ENCODE results near the gene RNF152. TPM values are rescaled to one million over a fixed set of nuclear protein-coding genes. Genes with fewer than 3 reads are reported as not detected.

RNF152 gene
- total and polyA plus RNA-seq, 8 donors, result 11.0 to 17.3 (median 14.5) TPM

- H3K4me3 ChIP-seq, result no peak overlapping the region
- DNase-seq (peak in 1 of 4 donors; percentile 42), ATAC-seq (peak; percentile 98)
- peaks cover 0 to 11% of the 10 kb centered on the region in 2 donors for H3K27me3 ChIP-seq
- intact Hi-C loops (cut with DNase I), result loop anchor here in 1 of 2 donors (10.0 kb wide), 1 partner anchor 223 kb away; no protein-coding TSS in a partner anchor
- H3K27ac ChIP-seq, result no peak overlapping the region
- no peaks in the 10 kb centered on the region for H3K4me1 ChIP-seq
- TF ChIP-seq, protein P1, sequence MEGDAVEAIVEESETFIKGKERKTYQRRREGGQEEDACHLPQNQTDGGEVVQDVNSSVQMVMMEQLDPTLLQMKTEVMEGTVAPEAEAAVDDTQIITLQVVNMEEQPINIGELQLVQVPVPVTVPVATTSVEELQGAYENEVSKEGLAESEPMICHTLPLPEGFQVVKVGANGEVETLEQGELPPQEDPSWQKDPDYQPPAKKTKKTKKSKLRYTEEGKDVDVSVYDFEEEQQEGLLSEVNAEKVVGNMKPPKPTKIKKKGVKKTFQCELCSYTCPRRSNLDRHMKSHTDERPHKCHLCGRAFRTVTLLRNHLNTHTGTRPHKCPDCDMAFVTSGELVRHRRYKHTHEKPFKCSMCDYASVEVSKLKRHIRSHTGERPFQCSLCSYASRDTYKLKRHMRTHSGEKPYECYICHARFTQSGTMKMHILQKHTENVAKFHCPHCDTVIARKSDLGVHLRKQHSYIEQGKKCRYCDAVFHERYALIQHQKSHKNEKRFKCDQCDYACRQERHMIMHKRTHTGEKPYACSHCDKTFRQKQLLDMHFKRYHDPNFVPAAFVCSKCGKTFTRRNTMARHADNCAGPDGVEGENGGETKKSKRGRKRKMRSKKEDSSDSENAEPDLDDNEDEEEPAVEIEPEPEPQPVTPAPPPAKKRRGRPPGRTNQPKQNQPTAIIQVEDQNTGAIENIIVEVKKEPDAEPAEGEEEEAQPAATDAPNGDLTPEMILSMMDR (IDR thresholded peaks at IDR 0.05), result peak; percentile 89 to 92
- H3K9me3 ChIP-seq, result no peaks in the 10 kb centered on the region
- no peaks in the 10 kb centered on the region for H3K36me3 ChIP-seq
Observed at GRCh38 chr18:61901323-61901986, 8.6 kb upstream of the RNF152 start.

DNA sequence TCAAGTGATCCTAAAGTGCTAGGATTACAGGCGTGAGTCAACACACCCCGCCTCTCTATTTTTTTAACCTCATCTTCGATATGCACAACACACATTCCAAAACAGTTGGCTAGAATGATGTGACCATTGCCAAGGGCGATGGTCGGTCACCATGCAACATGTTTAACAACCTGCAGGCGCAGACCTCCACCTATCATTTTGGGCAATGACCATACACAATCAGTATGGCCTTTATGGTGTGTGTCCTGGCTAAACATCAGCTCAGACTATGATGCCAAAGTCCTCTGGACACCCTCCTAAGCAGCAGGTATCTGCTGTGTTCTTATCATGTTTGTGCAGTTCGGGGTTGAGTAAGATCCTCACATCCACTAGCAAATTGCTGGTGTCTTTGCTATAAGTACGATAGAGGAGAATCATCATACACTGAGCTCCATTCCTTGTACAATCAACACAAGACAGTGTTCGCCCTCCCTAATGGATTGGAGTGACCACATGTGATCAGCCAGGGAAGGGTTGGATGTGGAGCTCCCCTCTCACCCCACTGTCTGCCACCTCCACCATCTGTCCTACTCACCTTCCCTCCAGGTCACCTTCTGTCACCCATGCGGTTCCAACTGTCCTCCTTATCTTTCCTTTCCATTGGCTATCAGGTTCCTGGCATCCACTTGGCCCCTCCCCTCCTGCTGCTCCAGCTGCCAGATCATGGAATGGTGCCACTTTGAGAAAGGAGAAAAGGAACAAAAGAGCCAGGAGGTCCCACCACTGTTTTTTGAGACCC, 7.9 kb upstream of the RNF152 start:
- no peak for DNase-seq
- peaks cover 0 to 19% of the 10 kb centered on the region in 2 donors for H3K27me3 ChIP-seq
- intact Hi-C loops (cut with DNase I), result loop anchor here in 1 of 2 donors (10.0 kb wide), 1 partner anchor 224 kb away; no protein-coding TSS in a partner anchor
- no peak overlapping the region for H3K27ac ChIP-seq
- H3K4me3 ChIP-seq, result no peak overlapping the region
- ATAC-seq, result no peak
- no peaks in the 10 kb centered on the region for H3K4me1 ChIP-seq
- no peaks in the 10 kb centered on the region for H3K36me3 ChIP-seq
- no peaks in the 10 kb centered on the region for H3K9me3 ChIP-seq
- TF ChIP-seq, protein P1 (IDR thresholded peaks at IDR 0.05), result no peak

GRCh38 chr18:61898640-61899101, 5.9 kb upstream of the RNF152 start:
- peaks cover 3 to 9% of the 10 kb centered on the region in 2 donors for H3K4me1 ChIP-seq
- intact Hi-C loops (cut with DNase I), result loop anchor here in 1 of 2 donors (10.0 kb wide), 2 partner anchors 154 to 274 kb away; no protein-coding TSS in a partner anchor
- H3K9me3 ChIP-seq, result no peaks in the 10 kb centered on the region
- no peak overlapping the region for H3K4me3 ChIP-seq
- DNase-seq (no peak), ATAC-seq (no peak)
- peaks cover 0 to 39% of the 10 kb centered on the region in 2 donors for H3K27me3 ChIP-seq
- no peaks in the 10 kb centered on the region for H3K36me3 ChIP-seq
- H3K27ac ChIP-seq, result no peak overlapping the region
- TF ChIP-seq, protein P1 (IDR thresholded peaks at IDR 0.05), result no peak

- TF ChIP-seq, protein P1 (IDR thresholded peaks at IDR 0.05), result no peak
- Histone ChIP-seq H3K4me1 (peaks cover 8 to 26% of the 10 kb centered on the region in 2 donors), H3K36me3 (no peaks in the 10 kb centered on the region), H3K4me3 (no peak overlapping the region), H3K9me3 (no peaks in the 10 kb centered on the region), H3K27me3 (peaks cover 0 to 58% of the 10 kb centered on the region in 2 donors), H3K27ac (no peak overlapping the region)
- DNase-seq (no peak), ATAC-seq (no peak)
- intact Hi-C loops (cut with DNase I), result loop anchor here in 1 of 2 donors (10.0 kb wide), 2 partner anchors 152 to 272 kb away; no protein-coding TSS in a partner anchor
Observed at GRCh38 chr18:61896757-61897156, 4.0 kb upstream of the RNF152 start.

GRCh38 chr18:61896118-61896517, 3.3 kb upstream of the RNF152 start:
- Histone ChIP-seq H3K4me3 (no peak overlapping the region), H3K27ac (no peak overlapping the region), H3K36me3 (no peaks in the 10 kb centered on the region), H3K9me3 (no peaks in the 10 kb centered on the region), H3K27me3 (peaks cover 0 to 64% of the 10 kb centered on the region in 2 donors), H3K4me1 (peaks cover 8 to 26% of the 10 kb centered on the region in 2 donors)
- DNase-seq (no peak), ATAC-seq (no peak)
- intact Hi-C loops (cut with DNase I), result loop anchor here in 1 of 2 donors (10.0 kb wide), 2 partner anchors 151 to 271 kb away; no protein-coding TSS in a partner anchor
- TF ChIP-seq, protein P1 (IDR thresholded peaks at IDR 0.05), result no peak

Measured in left lung (tissue), 10 donors.